ENCODE data around the gene LIPH.
A peak's percentile ranks its signal among the peaks of the same experiment; 100 is the strongest.
"Not testable (repeated sequence)": the region's sequence is repeated elsewhere in the genome, so short reads cannot be mapped to it uniquely, and the experiment has no call there.

Gene LIPH

GRCh38 chr3:185558395-185558794 lies 6.0 kb upstream of the LIPH start:
- Mint-ChIP-seq H3K9me3 (no peaks in the 10 kb centered on the region), H3K4me3 (peak overlapping the region; percentile 88), H3K36me3 (no peaks in the 10 kb centered on the region), H3K27ac (no peak overlapping the region), H3K4me1 (peaks cover 26% of the 10 kb centered on the region), H3K27me3 (peaks cover 1% of the 10 kb centered on the region)

- H3K4me3 Mint-ChIP-seq, H3K27ac Mint-ChIP-seq, H3K36me3 Mint-ChIP-seq: not testable (repeated sequence)
Observed at GRCh38 chr3:185556640-185557039, 4.3 kb upstream of the LIPH start.

DNA sequence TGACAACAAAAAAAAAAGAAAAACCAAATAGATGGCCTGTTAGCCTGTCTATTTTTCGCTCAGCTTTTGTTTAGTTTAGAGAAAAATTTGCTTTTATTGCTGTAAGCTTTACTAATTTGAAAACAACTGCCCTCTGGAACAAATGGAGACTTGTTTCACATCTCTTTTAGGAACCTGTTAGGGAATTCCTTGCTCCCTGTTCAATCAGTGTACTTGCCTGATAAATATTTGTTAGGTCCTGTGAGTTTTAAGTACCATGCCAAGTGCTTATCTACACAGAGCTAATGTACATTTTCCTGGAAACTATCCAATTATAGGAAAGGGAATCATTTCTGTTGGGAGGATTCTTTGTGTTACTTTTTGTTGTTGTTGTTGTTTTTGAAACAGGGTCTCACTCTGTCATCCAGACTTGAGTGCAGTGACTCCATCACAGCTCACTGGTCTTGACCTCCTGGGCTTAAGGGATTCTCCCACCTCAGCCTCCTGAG lies 3.5 kb upstream of the LIPH start:
- no peaks in the 10 kb centered on the region for H3K9me3 Mint-ChIP-seq
- no peak overlapping the region for H3K27ac Mint-ChIP-seq
- peaks cover 18% of the 10 kb centered on the region for H3K4me1 Mint-ChIP-seq
- H3K27me3 Mint-ChIP-seq: peaks cover 1% of the 10 kb centered on the region
- H3K4me3 Mint-ChIP-seq: no peak overlapping the region
- no peaks in the 10 kb centered on the region for H3K36me3 Mint-ChIP-seq

More at GRCh38 chr3:185556640-185557039, 4.3 kb upstream of the LIPH start:
- not testable (repeated sequence) for H3K27me3 Mint-ChIP-seq, H3K9me3 Mint-ChIP-seq
- peaks cover 25% of the 10 kb centered on the region for H3K4me1 Mint-ChIP-seq

DNA sequence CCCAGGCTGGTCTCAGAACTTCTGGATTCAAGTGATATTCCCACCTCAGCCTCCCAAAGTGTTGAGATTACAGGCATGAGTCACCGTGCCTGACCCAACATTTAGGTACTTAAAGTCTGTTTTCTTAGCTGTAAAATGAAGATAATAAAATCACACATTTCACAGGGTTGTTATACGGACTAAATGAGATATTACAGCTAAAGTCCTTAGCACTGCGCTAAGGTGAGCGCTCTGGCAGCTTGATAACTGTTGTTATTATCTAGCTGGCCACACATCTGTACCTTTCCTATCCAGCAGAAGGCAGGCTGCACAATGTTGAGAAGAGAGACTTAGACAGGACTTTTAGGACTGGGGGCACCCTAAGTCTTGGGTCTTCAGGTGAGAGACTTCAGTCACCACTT lies 2.7 kb upstream of the LIPH start:
- Mint-ChIP-seq H3K27ac (no peak overlapping the region), H3K4me1 (peaks cover 17% of the 10 kb centered on the region), H3K27me3 (peaks cover 1% of the 10 kb centered on the region), H3K4me3 (no peak overlapping the region), H3K9me3 (no peaks in the 10 kb centered on the region), H3K36me3 (no peaks in the 10 kb centered on the region)

DNA sequence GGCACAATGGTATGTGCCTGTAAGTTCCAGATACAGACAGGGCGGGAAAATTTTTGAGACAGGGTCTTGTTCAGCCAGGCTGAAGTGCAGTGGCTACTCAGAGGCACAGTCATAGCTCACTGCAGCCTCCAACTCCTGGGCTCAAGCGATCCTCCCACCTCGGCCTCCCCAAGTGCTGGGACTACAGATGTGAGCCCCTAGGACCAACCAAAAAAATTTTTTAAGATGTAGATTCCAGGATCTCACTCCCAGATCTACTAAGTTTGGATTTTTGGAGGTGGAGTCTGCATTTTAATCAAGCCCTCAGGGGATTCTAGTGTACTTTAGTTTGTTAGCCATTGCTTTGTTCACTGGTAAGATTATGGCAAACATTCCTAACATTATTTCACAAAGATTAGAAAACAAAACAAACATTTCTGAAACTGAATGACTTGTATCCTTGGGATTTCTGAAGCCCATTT lies 2.7 kb downstream of the LIPH start:
- Mint-ChIP-seq H3K4me1 (peaks cover 8% of the 10 kb centered on the region), H3K27me3 (no peaks in the 10 kb centered on the region), H3K36me3 (no peaks in the 10 kb centered on the region), H3K27ac (no peak overlapping the region), H3K4me3 (no peak overlapping the region), H3K9me3 (no peaks in the 10 kb centered on the region)

DNA sequence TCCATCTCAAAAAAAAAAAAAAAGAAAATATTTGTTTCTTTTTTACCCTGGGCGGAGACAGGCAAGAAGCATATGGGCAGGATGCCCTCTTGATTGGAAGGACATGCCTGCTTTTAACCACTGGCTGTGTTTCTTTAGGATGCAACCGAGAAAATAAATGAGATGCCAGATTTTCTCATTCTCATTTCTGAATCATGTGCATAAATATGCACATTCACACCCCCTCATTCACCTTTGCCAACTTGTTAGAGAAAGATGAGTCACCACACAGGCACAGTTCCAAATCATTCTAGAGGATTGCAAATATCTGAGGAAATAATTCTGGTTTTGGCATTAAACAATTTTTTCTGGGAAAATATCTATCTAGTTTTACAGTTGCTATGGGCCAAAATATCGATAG lies 3.3 kb downstream of the LIPH start:
- no peak overlapping the region for H3K4me3 Mint-ChIP-seq
- no peaks in the 10 kb centered on the region for H3K36me3 Mint-ChIP-seq
- no peak overlapping the region for H3K27ac Mint-ChIP-seq
- H3K27me3 Mint-ChIP-seq: no peaks in the 10 kb centered on the region
- no peaks in the 10 kb centered on the region for H3K9me3 Mint-ChIP-seq
- H3K4me1 Mint-ChIP-seq: peaks cover 8% of the 10 kb centered on the region

GRCh38 chr3:185540695-185541094 lies 11.7 kb downstream of the LIPH start:
- Mint-ChIP-seq H3K27ac (no peak overlapping the region), H3K4me1 (peaks cover 6% of the 10 kb centered on the region), H3K36me3 (no peaks in the 10 kb centered on the region), H3K4me3 (no peak overlapping the region), H3K27me3 (no peaks in the 10 kb centered on the region), H3K9me3 (no peaks in the 10 kb centered on the region)

GRCh38 chr3:185539934-185540333 lies 12.5 kb downstream of the LIPH start:
- Mint-ChIP-seq H3K27me3 (no peaks in the 10 kb centered on the region), H3K4me1 (peaks cover 6% of the 10 kb centered on the region), H3K9me3 (no peaks in the 10 kb centered on the region), H3K27ac (no peak overlapping the region), H3K4me3 (no peak overlapping the region), H3K36me3 (no peaks in the 10 kb centered on the region)

DNA sequence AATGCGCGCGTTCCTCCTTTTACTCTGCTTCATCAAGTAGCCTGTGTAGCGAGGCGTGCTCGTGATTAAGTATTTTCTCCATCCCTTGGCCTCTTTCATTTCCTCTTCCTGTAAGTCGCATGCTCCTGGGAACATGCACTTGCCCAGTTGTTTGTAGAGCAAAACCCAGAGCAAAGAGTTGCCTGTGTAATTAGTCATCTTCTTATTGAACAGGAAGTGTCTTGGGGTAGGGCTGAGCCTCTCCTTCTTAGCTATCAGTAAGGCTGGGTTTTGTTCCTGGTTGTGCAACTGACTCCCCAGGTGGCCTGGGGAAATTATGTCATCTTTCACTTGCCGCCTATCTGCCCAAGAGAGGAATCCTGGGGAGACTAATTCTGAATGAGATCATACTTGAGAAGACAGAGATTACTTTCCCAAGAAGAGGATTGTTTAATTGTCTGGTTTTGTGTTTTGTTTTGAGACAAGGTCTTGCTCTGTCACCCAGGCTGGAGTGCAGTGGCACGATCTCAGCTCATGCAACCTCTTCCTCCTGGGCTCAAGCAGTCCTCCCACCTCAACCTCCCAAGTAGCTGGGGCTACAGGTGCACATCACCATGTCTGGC lies 14.9 kb downstream of the LIPH start:
- Mint-ChIP-seq H3K4me1 (peaks cover 6% of the 10 kb centered on the region), H3K9me3 (no peaks in the 10 kb centered on the region), H3K36me3 (no peaks in the 10 kb centered on the region), H3K4me3 (no peak overlapping the region), H3K27ac (no peak overlapping the region), H3K27me3 (no peaks in the 10 kb centered on the region)

- Mint-ChIP-seq H3K36me3 (no peaks in the 10 kb centered on the region), H3K4me1 (peaks cover 6% of the 10 kb centered on the region), H3K9me3 (no peaks in the 10 kb centered on the region), H3K4me3 (no peak overlapping the region), H3K27me3 (no peaks in the 10 kb centered on the region), H3K27ac (no peak overlapping the region)
Observed at GRCh38 chr3:185534511-185534910, 17.9 kb downstream of the LIPH start.

DNA sequence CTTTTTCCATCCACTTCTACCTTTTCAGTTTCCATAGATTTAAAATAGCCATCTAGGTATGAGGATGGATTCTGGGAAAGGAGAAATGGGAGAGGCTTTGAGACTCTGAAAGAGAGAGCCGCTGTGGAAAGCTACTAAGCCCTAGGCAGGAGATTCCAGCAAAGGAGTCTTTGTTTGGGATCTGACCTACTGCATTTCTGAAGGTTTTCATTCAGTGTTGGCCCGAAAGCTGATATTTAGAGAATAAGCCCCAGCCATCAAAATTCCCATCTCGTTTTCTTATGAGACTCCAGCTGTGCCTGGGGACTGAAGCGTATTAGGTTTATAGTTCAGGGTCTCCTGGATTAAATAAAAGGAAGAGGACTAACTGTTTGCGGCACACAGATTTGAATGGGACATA lies 19.5 kb downstream of the LIPH start:
- Mint-ChIP-seq H3K27me3 (no peaks in the 10 kb centered on the region), H3K27ac (no peak overlapping the region), H3K36me3 (no peaks in the 10 kb centered on the region), H3K4me1 (peaks cover 6% of the 10 kb centered on the region), H3K4me3 (no peak overlapping the region), H3K9me3 (no peaks in the 10 kb centered on the region)

GRCh38 chr3:185530856-185531255 lies 21.5 kb downstream of the LIPH start:
- Mint-ChIP-seq H3K27ac (no peak overlapping the region), H3K4me1 (no peaks in the 10 kb centered on the region), H3K36me3 (no peaks in the 10 kb centered on the region), H3K27me3 (peaks cover 3% of the 10 kb centered on the region), H3K9me3 (no peaks in the 10 kb centered on the region), H3K4me3 (no peak overlapping the region)

- Mint-ChIP-seq H3K27me3 (peaks cover 11% of the 10 kb centered on the region), H3K36me3 (no peaks in the 10 kb centered on the region), H3K4me3 (no peak overlapping the region), H3K4me1 (no peaks in the 10 kb centered on the region), H3K27ac (no peak overlapping the region), H3K9me3 (no peaks in the 10 kb centered on the region)
Observed at GRCh38 chr3:185528532-185528931, 23.9 kb downstream of the LIPH start.

DNA sequence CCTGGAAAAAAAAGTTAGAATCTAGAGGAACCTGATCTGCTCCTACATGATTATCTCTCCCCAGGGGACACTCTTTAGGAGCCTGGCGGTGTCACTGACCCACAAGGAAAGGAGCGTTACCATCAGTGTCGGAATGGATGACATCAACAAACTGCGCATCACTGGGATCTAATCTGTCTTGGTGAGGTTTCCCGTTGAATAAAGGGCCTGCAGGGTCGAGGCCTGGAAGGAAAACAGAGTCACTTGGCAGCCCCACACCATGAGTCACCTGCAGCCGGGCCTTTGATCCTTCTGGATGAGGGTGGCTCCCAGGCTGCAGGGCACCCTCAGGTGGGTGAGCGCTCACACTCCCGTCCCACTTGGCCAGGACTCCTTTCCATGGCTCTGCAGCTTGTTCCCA lies 25.0 kb downstream of the LIPH start:
- H3K4me3 Mint-ChIP-seq: no peak overlapping the region
- H3K36me3 Mint-ChIP-seq: no peaks in the 10 kb centered on the region
- H3K27me3 Mint-ChIP-seq: peaks cover 11% of the 10 kb centered on the region
- H3K27ac Mint-ChIP-seq: no peak overlapping the region
- H3K4me1 Mint-ChIP-seq: no peaks in the 10 kb centered on the region
- H3K9me3 Mint-ChIP-seq: no peaks in the 10 kb centered on the region

DNA sequence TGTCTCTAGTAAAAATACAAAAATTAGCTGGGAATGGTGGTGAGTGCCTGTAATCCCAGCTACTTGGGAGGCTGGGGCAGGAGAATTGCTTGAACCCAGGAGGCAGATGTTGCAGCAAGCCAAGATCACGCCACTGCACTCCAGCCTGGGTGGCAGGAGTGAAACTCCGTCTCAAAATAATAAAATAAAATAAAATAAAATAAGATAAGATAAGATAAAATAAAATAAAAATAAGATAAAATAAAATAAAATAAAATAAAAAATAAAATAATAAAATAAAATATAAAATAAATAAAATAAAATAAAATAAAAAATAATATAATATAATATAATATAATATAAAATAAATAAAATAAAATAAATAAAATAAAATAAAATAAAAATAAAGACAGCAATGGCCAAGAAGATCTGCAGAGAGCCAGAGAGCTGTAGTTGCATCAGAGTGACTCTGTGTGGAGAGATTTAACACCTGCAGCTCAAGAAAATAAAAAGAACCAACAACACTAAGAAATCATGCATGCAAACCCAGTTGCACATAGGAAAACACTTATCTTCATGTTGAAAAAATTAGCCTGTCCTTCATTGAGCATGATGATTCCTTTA lies 25.9 kb downstream of the LIPH start:
- Mint-ChIP-seq H3K9me3 (no peaks in the 10 kb centered on the region), H3K4me3 (no peak overlapping the region), H3K4me1 (no peaks in the 10 kb centered on the region), H3K27me3 (peaks cover 13% of the 10 kb centered on the region), H3K27ac (no peak overlapping the region), H3K36me3 (no peaks in the 10 kb centered on the region)

DNA sequence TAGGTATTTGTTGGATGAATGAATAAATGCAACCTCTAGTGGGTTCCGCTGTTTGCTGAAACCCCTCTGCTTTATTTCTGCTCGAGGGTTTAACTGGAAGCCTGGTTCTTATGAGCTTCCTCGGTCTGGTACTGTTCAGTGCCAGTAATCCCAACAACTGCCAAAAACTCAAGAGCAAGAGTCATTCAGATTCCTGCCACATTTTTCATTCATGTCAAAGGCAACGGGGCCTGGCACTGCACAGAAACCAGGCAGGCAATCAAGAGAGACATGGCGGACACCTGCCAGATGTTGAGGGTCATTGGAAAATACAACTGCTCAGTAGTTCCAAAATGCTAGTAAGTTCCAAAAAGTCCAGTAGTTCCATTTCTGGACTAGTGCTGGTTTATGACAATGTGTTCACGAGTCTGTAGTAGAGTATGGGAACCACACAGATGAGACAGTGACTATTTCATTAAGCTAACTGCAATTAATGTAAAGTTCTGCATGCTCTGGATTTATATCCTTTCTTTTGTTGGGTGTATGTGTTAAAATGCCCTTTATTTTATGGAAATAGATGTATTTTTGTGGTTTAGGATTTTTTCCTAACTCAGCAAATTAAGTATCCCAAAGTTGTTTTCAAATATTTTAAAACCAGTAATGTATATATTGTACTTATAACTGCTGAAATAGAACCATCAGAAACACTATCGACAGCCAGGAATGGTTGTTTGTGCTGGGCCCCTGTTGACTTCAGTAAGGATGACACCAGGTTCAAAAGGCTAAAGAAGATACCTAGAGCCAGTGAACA lies 30.8 kb downstream of the LIPH start:
- no peak overlapping the region for H3K4me3 Mint-ChIP-seq
- H3K27me3 Mint-ChIP-seq: peaks cover 19% of the 10 kb centered on the region
- no peaks in the 10 kb centered on the region for H3K4me1 Mint-ChIP-seq
- no peaks in the 10 kb centered on the region for H3K9me3 Mint-ChIP-seq
- H3K27ac Mint-ChIP-seq: no peak overlapping the region
- H3K36me3 Mint-ChIP-seq: no peaks in the 10 kb centered on the region

All from activated naive CD4-positive, alpha-beta T cell treated with anti-CD3 and anti-CD28 coated beads, Interleukin-2, amount 50 U/mL, for 24 hours (primary cell).